H1 (cell line): Measurements from ENCODE around the gene CTXN1. TPM values are rescaled to one million over a fixed set of nuclear protein-coding genes. Genes with fewer than 3 reads are reported as not detected.

Experiments used
- CBX5 ChIP-seq: fragments of 300-800, 300-1000 bp; sonication (generic); IDR thresholded peaks from 2 replicates; pipeline ENCODE4 v1.7.1; 2016; ENCODE audit warnings: antibody characterized with exemption, low read length, low read depth
- CEBPB ChIP-seq: IDR thresholded peaks from 2 replicates; pipeline ENCODE4 v1.6.1; 2012; ENCODE audit warnings: low read depth, low read length
- CHD7 ChIP-seq: fragments of 300-600 bp; sonication (generic); IDR thresholded peaks from 2 replicates; pipeline ENCODE4 v1.7.1; 2012; ENCODE audit warnings: low read length, moderate library complexity, mild to moderate bottlenecking, inconsistent platforms; ENCODE audit not compliant: insufficient replicate concordance
- GABPA ChIP-seq: IDR thresholded peaks from 2 replicates; pipeline ENCODE4 v1.6.1; 2011; ENCODE audit warnings: mild to moderate bottlenecking, low read length, moderate library complexity, borderline replicate concordance; ENCODE audit not compliant: insufficient read depth
- JUN ChIP-seq: IDR thresholded peaks from 2 replicates; pipeline ENCODE4 v1.6.1; 2011; ENCODE audit warnings: low read depth, mild to moderate bottlenecking, improper control_type of control experiment, low read length
- SIX5 ChIP-seq: IDR thresholded peaks from 2 replicates; pipeline ENCODE4 v1.6.1; 2011; ENCODE audit warnings: mild to moderate bottlenecking, low read depth, low read length
- SRF ChIP-seq: IDR thresholded peaks from 2 replicates; pipeline ENCODE4 v1.6.1; 2011; ENCODE audit warnings: mild to moderate bottlenecking, low read depth, low read length, moderate library complexity
- SUZ12 ChIP-seq: fragments of 200-600 bp; sonication (generic); IDR thresholded peaks from 2 replicates; pipeline ENCODE4 v1.6.1; 2012; ENCODE audit warnings: mild to moderate bottlenecking, inconsistent platforms, low read length, moderate library complexity, mixed read lengths
- polyA plus RNA-seq, 7 experiments: library from polyadenylated mRNA; depleted of rRNA in 3 of 7; stranded (reverse) in 5 of 7; unstranded in 2 of 7; fragments of >200 nt in 5 of 7; fragments of 200-250 nt in 2 of 7; gene quantifications; 1 replicate in 5 of 7; 2 replicates in 1 of 7; 4 replicates in 1 of 7; pipeline versions ENCODE4 v1.2.1 to v1.2.3, GENCODE V29; 2011 to 2013; ENCODE audit warnings: missing spikeins in 2 of 7, mixed read lengths in 2 of 7
- total RNA-seq: library from RNA; stranded (reverse); fragmentation: NEBNext Ultra II Directional; extraction: Animal tissue kit (Norgen Biotek cat#: 25700); gene quantifications from 2 replicates; pipeline ENCODE4 v1.2.1, GENCODE V29; 2021
- TF ChIP-seq, protein P1 (sequence below): IDR thresholded peaks from 2 replicates; pipeline ENCODE4 v1.6.1; 2011; ENCODE audit warnings: low read depth, mild to moderate bottlenecking, low read length; ENCODE audit not compliant: insufficient read depth
- TF ChIP-seq, protein P2 (sequence below): IDR thresholded peaks from 2 replicates; pipeline ENCODE4 v1.6.1; 2012; ENCODE audit warnings: inconsistent platforms

The CTXN1 gene
- total and polyA plus RNA-seq, 2 of the 8 experiments (the other 6 are each of a cell fraction or from before 2014, with no cell fraction given), result 16.4 to 58.0 TPM

DNA sequence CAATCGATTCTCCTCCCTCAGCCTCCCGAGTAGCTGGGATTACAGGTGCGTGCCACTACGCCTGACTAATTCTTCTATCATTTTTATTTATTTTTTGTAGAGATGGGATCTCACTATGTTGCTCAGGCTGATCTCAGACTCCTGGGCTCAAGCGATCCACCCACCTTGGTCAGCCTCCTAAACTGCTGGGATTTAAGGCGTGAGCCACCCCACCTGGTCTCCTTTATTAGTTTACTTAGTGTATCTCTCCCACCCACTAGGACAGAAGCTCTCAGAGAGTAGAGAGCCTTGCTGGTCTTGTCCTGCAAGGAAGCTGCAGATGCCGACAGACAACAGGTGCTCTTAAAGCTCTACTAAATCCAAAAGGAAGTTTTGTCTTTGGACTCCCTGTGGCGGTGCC, 40.1 kb downstream of the CTXN1 start (continued):
- no peak for TF ChIP-seq CHD7
- no peak for TF ChIP-seq GABPA
- TF ChIP-seq, protein P1, sequence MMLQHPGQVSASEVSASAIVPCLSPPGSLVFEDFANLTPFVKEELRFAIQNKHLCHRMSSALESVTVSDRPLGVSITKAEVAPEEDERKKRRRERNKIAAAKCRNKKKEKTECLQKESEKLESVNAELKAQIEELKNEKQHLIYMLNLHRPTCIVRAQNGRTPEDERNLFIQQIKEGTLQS, result no peak
- no peak for TF ChIP-seq SUZ12
- no peak for TF ChIP-seq CBX5
- TF ChIP-seq CEBPB, result no peak
- no peak for TF ChIP-seq JUN
- no peak for TF ChIP-seq SIX5
- TF ChIP-seq, protein P2, sequence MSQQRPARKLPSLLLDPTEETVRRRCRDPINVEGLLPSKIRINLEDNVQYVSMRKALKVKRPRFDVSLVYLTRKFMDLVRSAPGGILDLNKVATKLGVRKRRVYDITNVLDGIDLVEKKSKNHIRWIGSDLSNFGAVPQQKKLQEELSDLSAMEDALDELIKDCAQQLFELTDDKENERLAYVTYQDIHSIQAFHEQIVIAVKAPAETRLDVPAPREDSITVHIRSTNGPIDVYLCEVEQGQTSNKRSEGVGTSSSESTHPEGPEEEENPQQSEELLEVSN, result no peak
- no peak for TF ChIP-seq SRF
